ENCODE results near the gene FILIP1L.

The FILIP1L gene

GRCh38 chr3:100067589-100067988 lies 46.7 kb downstream of the FILIP1L start:
- Histone ChIP-seq H3K4me2 (ENCODE audit: low read depth, low read length, poor library complexity, severe bottlenecking) (no peak overlapping the region), H3K9me2 (replicated peaks; ENCODE audit: low read depth, low read length) (no peaks in the 10 kb centered on the region), H3K79me2 (ENCODE audit: insufficient read depth, low read length) (no peaks in the 10 kb centered on the region), H2AFZ (ENCODE audit: low read length) (no peak overlapping the region), H4K20me1 (ENCODE audit: insufficient read depth, low read length, poor library complexity, severe bottlenecking) (no peaks in the 10 kb centered on the region), H3K27me3 (ENCODE audit: insufficient read depth, low read length, poor library complexity, severe bottlenecking) (no peaks in the 10 kb centered on the region), H3K36me3 (ENCODE audit: insufficient read depth, low read length) (no peaks in the 10 kb centered on the region), H3K9ac (ENCODE audit: low read depth, low read length, poor library complexity, severe bottlenecking) (no peak overlapping the region), H3K9me3 (ENCODE audit: insufficient read depth, low read depth, low read length) (no peaks in the 10 kb centered on the region), H3F3A (ENCODE audit: low read depth) (no peaks in the 10 kb centered on the region), H3K4me3 (ENCODE audit: low read length, poor library complexity, severe bottlenecking) (no peak overlapping the region), H3K4me1 (ENCODE audit: insufficient read depth, low read length, poor library complexity, severe bottlenecking) (peaks cover 37% of the 10 kb centered on the region)
- TF ChIP-seq EZH2phosphoT487 (IDR thresholded peaks at IDR 0.05; ENCODE audit: borderline replicate concordance) (no peak), CTCF (conservative IDR thresholded peaks at IDR 0.05; ENCODE audit: low read length) (no peak)

- no peak overlapping the region for H3K9ac ChIP-seq (ENCODE audit: low read depth, low read length, poor library complexity, severe bottlenecking)
Measured at GRCh38 chr3:100063929-100064461, 50.3 kb downstream of the FILIP1L start.

GRCh38 chr3:100062665-100063064 lies 51.6 kb downstream of the FILIP1L start:
- no peak overlapping the region for H3K4me3 ChIP-seq (ENCODE audit: low read length, poor library complexity, severe bottlenecking)
- H4K20me1 ChIP-seq (ENCODE audit: insufficient read depth, low read length, poor library complexity, severe bottlenecking): peaks cover 3% of the 10 kb centered on the region
- peaks cover 16% of the 10 kb centered on the region for H3K4me1 ChIP-seq (ENCODE audit: insufficient read depth, low read length, poor library complexity, severe bottlenecking)
- H3K4me2 ChIP-seq (ENCODE audit: low read depth, low read length, poor library complexity, severe bottlenecking): no peak overlapping the region
- H3K9ac ChIP-seq (ENCODE audit: low read depth, low read length, poor library complexity, severe bottlenecking): no peak overlapping the region
- H3K9me2 ChIP-seq (replicated peaks; ENCODE audit: low read depth, low read length): no peaks in the 10 kb centered on the region
- no peaks in the 10 kb centered on the region for H3K36me3 ChIP-seq (ENCODE audit: insufficient read depth, low read length)
- TF ChIP-seq EZH2phosphoT487 (IDR thresholded peaks at IDR 0.05; ENCODE audit: borderline replicate concordance) (no peak), CTCF (conservative IDR thresholded peaks at IDR 0.05; ENCODE audit: low read length) (no peak)
- H3K27me3 ChIP-seq (ENCODE audit: insufficient read depth, low read length, poor library complexity, severe bottlenecking): no peaks in the 10 kb centered on the region
- no peaks in the 10 kb centered on the region for H3K79me2 ChIP-seq (ENCODE audit: insufficient read depth, low read length)
- no peak overlapping the region for H2AFZ ChIP-seq (ENCODE audit: low read length)
- H3K9me3 ChIP-seq (ENCODE audit: insufficient read depth, low read depth, low read length): no peaks in the 10 kb centered on the region
- no peaks in the 10 kb centered on the region for H3F3A ChIP-seq (ENCODE audit: low read depth)

More at GRCh38 chr3:100063929-100064461, 50.3 kb downstream of the FILIP1L start:
- no peaks in the 10 kb centered on the region for H3K9me3 ChIP-seq (ENCODE audit: insufficient read depth, low read depth, low read length)
- H3K9me2 ChIP-seq (replicated peaks; ENCODE audit: low read depth, low read length): no peaks in the 10 kb centered on the region
- no peak overlapping the region for H3K4me2 ChIP-seq (ENCODE audit: low read depth, low read length, poor library complexity, severe bottlenecking)
- H3K4me3 ChIP-seq (ENCODE audit: low read length, poor library complexity, severe bottlenecking): no peak overlapping the region
- no peak for TF ChIP-seq CTCF (conservative IDR thresholded peaks at IDR 0.05; ENCODE audit: low read length)
- TF ChIP-seq EZH2phosphoT487 (IDR thresholded peaks at IDR 0.05; ENCODE audit: borderline replicate concordance): no peak
- H3K79me2 ChIP-seq (ENCODE audit: insufficient read depth, low read length): no peaks in the 10 kb centered on the region
- H3K4me1 ChIP-seq (ENCODE audit: insufficient read depth, low read length, poor library complexity, severe bottlenecking): peaks cover 18% of the 10 kb centered on the region
- no peaks in the 10 kb centered on the region for H3F3A ChIP-seq (ENCODE audit: low read depth)
- H3K27me3 ChIP-seq (ENCODE audit: insufficient read depth, low read length, poor library complexity, severe bottlenecking): no peaks in the 10 kb centered on the region
- no peak overlapping the region for H2AFZ ChIP-seq (ENCODE audit: low read length)
- H3K36me3 ChIP-seq (ENCODE audit: insufficient read depth, low read length): no peaks in the 10 kb centered on the region
- peaks cover 3% of the 10 kb centered on the region for H4K20me1 ChIP-seq (ENCODE audit: insufficient read depth, low read length, poor library complexity, severe bottlenecking)

All from Loucy (cell line).